Progenitor cell of endocrine pancreas (in vitro differentiated cells): ENCODE results near the gene SORL1. TPM values are rescaled to one million over a fixed set of nuclear protein-coding genes. Genes with fewer than 3 reads are reported as not detected.

ENCODE experiments used
- DNase-seq: peaks from one replicate; pipeline ENCODE4 v3.0.0; 2021; ENCODE audit warnings: low spot score; ENCODE audit not compliant: unreplicated experiment
- H3K27ac Mint-ChIP-seq: 2 replicates; pipeline ENCODE4 v1.8.0; 2021; ENCODE audit warnings: mild to moderate bottlenecking, moderate library complexity, mixed read lengths
- H3K27me3 Mint-ChIP-seq: 2 replicates; pipeline ENCODE4 v1.8.0; 2021; ENCODE audit warnings: mixed read lengths
- H3K36me3 Mint-ChIP-seq: 2 replicates; pipeline ENCODE4 v1.8.0; 2022; ENCODE audit warnings: mixed read lengths; ENCODE audit not compliant: insufficient read depth
- H3K4me1 Mint-ChIP-seq: 2 replicates; pipeline ENCODE4 v1.8.0; 2021; ENCODE audit warnings: low read depth, mixed read lengths
- H3K4me3 Mint-ChIP-seq: 2 replicates; pipeline ENCODE4 v1.8.0; 2021; ENCODE audit warnings: low read depth, mild to moderate bottlenecking, moderate library complexity, mixed read lengths
- H3K9me3 Mint-ChIP-seq: 2 replicates; pipeline ENCODE4 v1.8.0; 2021; ENCODE audit warnings: low read depth, mixed read lengths
- CTCF ChIP-seq: fragments of 200-600 bp; sonication (generic); IDR thresholded peaks from one replicate; pipeline ENCODE4 v1.5.0; 2021; ENCODE audit warnings: antibody characterized with exemption, mild to moderate bottlenecking; ENCODE audit not compliant: unreplicated experiment
- total RNA-seq: library from RNA; stranded (reverse); gene quantifications from 2 replicates; pipeline ENCODE4 v1.2.1, GENCODE V29; 2021

Gene SORL1
- total RNA-seq, 1 donor from 2014 or later = 31.8 TPM

GRCh38 chr11:121520243-121521144 lies 68.4 kb downstream of the SORL1 start:
- Mint-ChIP-seq H3K27me3 (no peaks in the 10 kb centered on the region), H3K4me3 (no peak overlapping the region), H3K4me1 (peaks cover 1% of the 10 kb centered on the region), H3K9me3 (peaks cover 4% of the 10 kb centered on the region), H3K36me3 (peaks cover 27% of the 10 kb centered on the region), H3K27ac (no peak overlapping the region)
- no peak for TF ChIP-seq CTCF
- DNase-seq = no peak

GRCh38 chr11:121521145-121522042 lies 69.3 kb downstream of the SORL1 start:
- no peak overlapping the region for H3K4me3 Mint-ChIP-seq
- no peak overlapping the region for H3K27ac Mint-ChIP-seq
- peaks cover 4% of the 10 kb centered on the region for H3K9me3 Mint-ChIP-seq
- TF ChIP-seq CTCF = no peak
- no peaks in the 10 kb centered on the region for H3K27me3 Mint-ChIP-seq
- H3K36me3 Mint-ChIP-seq = peaks cover 35% of the 10 kb centered on the region
- DNase-seq = no peak
- H3K4me1 Mint-ChIP-seq = no peaks in the 10 kb centered on the region

GRCh38 chr11:121522043-121522941 lies 70.2 kb downstream of the SORL1 start:
- Mint-ChIP-seq H3K9me3 (peaks cover 4% of the 10 kb centered on the region), H3K27ac (no peak overlapping the region), H3K4me1 (no peaks in the 10 kb centered on the region), H3K36me3 (peaks cover 35% of the 10 kb centered on the region), H3K4me3 (no peak overlapping the region), H3K27me3 (no peaks in the 10 kb centered on the region)
- TF ChIP-seq CTCF = no peak
- DNase-seq = no peak

- Mint-ChIP-seq H3K4me1 (no peaks in the 10 kb centered on the region), H3K4me3 (no peak overlapping the region), H3K9me3 (peaks cover 7% of the 10 kb centered on the region), H3K27ac (no peak overlapping the region), H3K27me3 (no peaks in the 10 kb centered on the region), H3K36me3 (peaks cover 35% of the 10 kb centered on the region)
- TF ChIP-seq CTCF = no peak
- no peak for DNase-seq
Measured at GRCh38 chr11:121523581-121524232, 71.6 kb downstream of the SORL1 start.
